H1 (cell line): Measurements from ENCODE around the gene NELL1.

Source experiments
- ATF3 ChIP-seq: IDR thresholded peaks from 2 replicates; pipeline ENCODE4 v1.6.1; 2011; ENCODE audit warnings: low read depth, mild to moderate bottlenecking, low read length; ENCODE audit not compliant: insufficient read depth
- CTCF ChIP-seq, 3 experiments: IDR thresholded peaks; 1 replicate in 2 of 3; 2 replicates in 1 of 3; pipeline versions ENCODE4 v1.5.1 to v1.6.1; 2011; ENCODE audit warnings: low read length in 3 of 3, mild to moderate bottlenecking in 3 of 3, inconsistent platforms in 2 of 3, low read depth in 1 of 3, moderate library complexity in 1 of 3; ENCODE audit not compliant: insufficient read depth in 1 of 3; ENCODE audit errors: control extremely low read depth in 1 of 3
- JUN ChIP-seq: IDR thresholded peaks from 2 replicates; pipeline ENCODE4 v1.6.1; 2011; ENCODE audit warnings: low read depth, mild to moderate bottlenecking, improper control_type of control experiment, low read length
- MAX ChIP-seq: IDR thresholded peaks from 2 replicates; pipeline ENCODE4 v1.6.1; 2012; ENCODE audit warnings: inconsistent platforms
- POLR2A ChIP-seq, 2 experiments: IDR thresholded peaks; 1 replicate in 1 of 2; 2 replicates in 1 of 2; pipeline ENCODE4 v1.6.1; 2011; ENCODE audit warnings: low read depth in 2 of 2, low read length in 2 of 2, mild to moderate bottlenecking in 2 of 2; ENCODE audit errors: control extremely low read depth in 1 of 2

GRCh38 chr11:20759541-20759940 lies 90.2 kb downstream of the NELL1 start:
- no peak for TF ChIP-seq CTCF (IDR thresholded peaks at IDR 0.05; ENCODE audit: control extremely low read depth in 1 of 3, insufficient read depth in 1 of 3, low read depth in 1 of 3, low read length in 3 of 3)
- TF ChIP-seq POLR2A (IDR thresholded peaks at IDR 0.05; ENCODE audit: control extremely low read depth in 1 of 2, low read depth in 2 of 2, low read length in 2 of 2) = no peak
- no peak for TF ChIP-seq JUN
- no peak for TF ChIP-seq ATF3
- no peak for TF ChIP-seq MAX
